ENCODE data around the gene DCUN1D2.

DNA sequence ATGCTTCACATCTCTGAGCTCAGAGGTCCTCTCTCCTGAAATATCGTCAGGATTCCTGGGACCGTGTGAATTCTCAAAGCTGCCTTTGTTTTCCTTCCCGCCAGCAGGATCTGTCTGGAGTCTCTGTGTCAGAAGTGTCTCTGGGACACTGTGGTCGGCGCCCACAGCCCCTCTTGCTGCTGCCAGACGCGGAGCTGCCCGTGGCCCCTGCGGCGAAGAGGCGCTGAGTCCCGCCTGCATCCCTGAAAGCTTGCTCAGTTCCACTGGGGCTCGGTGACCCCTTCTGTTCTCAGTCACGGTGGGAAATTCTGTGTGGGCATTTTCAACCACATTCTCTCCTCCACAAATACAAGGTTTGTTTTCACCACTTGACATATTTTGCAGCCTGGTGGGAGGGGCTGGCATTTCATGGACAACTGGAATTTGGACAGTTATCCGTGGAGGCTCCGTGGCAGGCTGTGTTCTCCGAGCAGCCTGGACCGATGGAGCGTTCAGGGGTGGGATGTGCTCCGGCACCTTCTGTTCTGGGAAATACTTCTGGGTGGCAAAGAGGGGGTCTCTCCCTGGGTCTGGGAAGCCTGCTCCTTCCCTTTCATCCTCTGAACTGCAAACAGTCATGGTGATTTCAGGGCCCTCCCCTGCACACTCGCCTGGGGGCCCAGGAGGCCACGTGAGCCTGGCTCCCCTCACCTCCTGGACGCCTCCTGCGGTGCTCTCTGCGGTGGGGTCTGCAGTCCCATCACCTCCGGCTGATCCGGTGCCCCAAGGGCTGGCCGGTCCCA, 84.0 kb downstream of the DCUN1D2 start:
- TF ChIP-seq CTCF (IDR thresholded peaks at IDR 0.05 in 8 of 11, conservative IDR thresholded peaks at IDR 0.05 in 3 of 11) (no peak), POLR2A (IDR thresholded peaks at IDR 0.05) (no peak)

Measured in spleen (tissue), 7 donors.